DND-41 (cell line): ENCODE data around the gene HIBADH.

ENCODE experiments used
- ATAC-seq: fragments of 200-7000 bp; cut with Tn5 transposase; 3 replicates; pipeline ENCODE4 v1.9.1; 2021; ENCODE audit warnings: low read depth; ENCODE audit not compliant: insufficient read depth
- DNase-seq: peaks from one replicate; pipeline ENCODE4 v3.0.0-alpha.2; 2020
- H2AFZ ChIP-seq: 2 replicates; pipeline ENCODE4 v1.6.0; 2012; ENCODE audit warnings: low read depth, low read length
- H3K27ac ChIP-seq: 2 replicates; pipeline ENCODE4 v1.5.1; 2012; ENCODE audit warnings: low read length, inconsistent platforms
- H3K27me3 ChIP-seq: fragments of 200-600 bp; sonication (generic); 2 replicates; pipeline ENCODE4 v1.6.0; 2012; ENCODE audit warnings: low read length, mild to moderate bottlenecking, inconsistent platforms; ENCODE audit not compliant: insufficient read depth, poor library complexity
- H3K36me3 ChIP-seq: 2 replicates; pipeline ENCODE4 v1.5.1; 2012; ENCODE audit warnings: low read length, inconsistent platforms; ENCODE audit not compliant: insufficient read depth
- H3K4me1 ChIP-seq: 2 replicates; pipeline ENCODE4 v1.5.1; 2012; ENCODE audit warnings: mild to moderate bottlenecking, low read length; ENCODE audit not compliant: insufficient read depth
- H3K4me2 ChIP-seq: 2 replicates; pipeline ENCODE4 v1.6.0; 2012; ENCODE audit warnings: mild to moderate bottlenecking, moderate library complexity, low read length, inconsistent platforms; ENCODE audit not compliant: insufficient read depth
- H3K4me3 ChIP-seq, 2 experiments: fragments of 200-600 bp in 1 of 2; shearing (Covaris generic) in 1 of 2; 2 replicates each; pipeline ENCODE4 v1.5.1; 2012 to 2016; ENCODE audit warnings: inconsistent platforms in 2 of 2, low read length in 2 of 2, mild to moderate bottlenecking in 2 of 2, low read depth in 1 of 2, moderate library complexity in 1 of 2
- H3K79me2 ChIP-seq: 2 replicates; pipeline ENCODE4 v1.6.0; 2012; ENCODE audit warnings: low read length, inconsistent platforms; ENCODE audit not compliant: insufficient read depth
- H3K9ac ChIP-seq: 2 replicates; pipeline ENCODE4 v1.6.0; 2012; ENCODE audit warnings: low read depth, mild to moderate bottlenecking, inconsistent platforms, low read length, moderate library complexity
- H3K9me3 ChIP-seq: 2 replicates; pipeline ENCODE4 v1.5.1; 2012; ENCODE audit warnings: low read length, moderate library complexity, mild to moderate bottlenecking, inconsistent platforms; ENCODE audit not compliant: insufficient read depth, severe bottlenecking
- H4K20me1 ChIP-seq: 2 replicates; pipeline ENCODE4 v1.6.0; 2012; ENCODE audit warnings: low read length; ENCODE audit not compliant: insufficient read depth
- CTCF ChIP-seq: IDR thresholded peaks from 2 replicates; pipeline ENCODE4 v1.5.1; 2012; ENCODE audit warnings: borderline replicate concordance, low read length, moderate library complexity, mild to moderate bottlenecking; ENCODE audit not compliant: poor library complexity, severe bottlenecking; ENCODE audit errors: extremely low read depth
- EZH2 ChIP-seq: IDR thresholded peaks from 3 replicates; pipeline ENCODE4 v1.6.1; 2012; ENCODE audit warnings: borderline replicate concordance, low read depth, mild to moderate bottlenecking, moderate library complexity, low read length, inconsistent platforms; ENCODE audit not compliant: severe bottlenecking

Gene HIBADH

GRCh38 chr7:27555670-27556069 is 107.0 kb downstream of the HIBADH start:
- no peak for ATAC-seq
- no peaks in the 10 kb centered on the region for H4K20me1 ChIP-seq

GRCh38 chr7:27554826-27555225 is 107.9 kb downstream of the HIBADH start:
- Histone ChIP-seq H3K4me3 (no peak overlapping the region), H3K27ac (no peak overlapping the region), H3K9ac (no peak overlapping the region), H3K79me2 (no peaks in the 10 kb centered on the region), H3K4me1 (no peaks in the 10 kb centered on the region), H4K20me1 (no peaks in the 10 kb centered on the region), H3K27me3 (no peaks in the 10 kb centered on the region), H3K36me3 (no peaks in the 10 kb centered on the region), H3K4me2 (no peak overlapping the region), H3K9me3 (no peaks in the 10 kb centered on the region), H2AFZ (no peak overlapping the region)
- DNase-seq (no peak), ATAC-seq (no peak)
- TF ChIP-seq EZH2: no peak
- no peak for TF ChIP-seq CTCF

More at GRCh38 chr7:27555670-27556069, 107.0 kb downstream of the HIBADH start:
- no peak overlapping the region for H3K9ac ChIP-seq
- H3K27me3 ChIP-seq: no peaks in the 10 kb centered on the region
- no peak overlapping the region for H3K4me2 ChIP-seq
- no peaks in the 10 kb centered on the region for H3K79me2 ChIP-seq
- no peak overlapping the region for H3K27ac ChIP-seq
- no peak for DNase-seq
- no peaks in the 10 kb centered on the region for H3K36me3 ChIP-seq
- no peak overlapping the region for H3K4me3 ChIP-seq
- H3K9me3 ChIP-seq: no peaks in the 10 kb centered on the region
- TF ChIP-seq EZH2 (no peak), CTCF (no peak)
- no peaks in the 10 kb centered on the region for H3K4me1 ChIP-seq
- no peak overlapping the region for H2AFZ ChIP-seq

DNA sequence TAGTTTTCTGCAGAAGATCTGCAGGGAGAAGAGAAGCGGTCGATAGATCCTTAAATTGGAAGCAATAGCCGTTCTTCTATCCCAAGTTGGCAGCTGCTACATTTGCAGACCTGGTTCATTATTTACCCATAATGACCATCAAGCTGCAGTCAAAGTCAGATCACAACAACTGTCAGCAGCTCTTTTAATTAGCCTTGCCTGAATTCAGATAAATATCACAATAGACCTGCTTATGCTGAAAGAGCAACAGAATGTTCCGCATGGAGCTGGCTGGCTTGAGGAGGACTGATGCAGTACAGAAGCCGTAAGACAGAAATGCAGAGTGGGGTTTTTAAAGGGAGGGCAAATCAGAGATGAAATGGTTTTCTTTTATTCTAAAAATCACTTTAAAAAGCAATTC is 109.4 kb downstream of the HIBADH start:
- Histone ChIP-seq H3K27me3 (no peaks in the 10 kb centered on the region), H3K4me2 (no peak overlapping the region), H3K36me3 (no peaks in the 10 kb centered on the region), H3K79me2 (no peaks in the 10 kb centered on the region), H3K4me3 (no peak overlapping the region), H3K9ac (no peak overlapping the region), H3K27ac (no peak overlapping the region), H2AFZ (no peak overlapping the region), H3K4me1 (no peaks in the 10 kb centered on the region), H4K20me1 (no peaks in the 10 kb centered on the region), H3K9me3 (no peaks in the 10 kb centered on the region)
- TF ChIP-seq EZH2 (no peak), CTCF (no peak)
- ATAC-seq: no peak
- no peak for DNase-seq

GRCh38 chr7:27551803-27552400 is 110.8 kb downstream of the HIBADH start:
- Histone ChIP-seq H3K36me3 (no peaks in the 10 kb centered on the region), H3K9me3 (no peaks in the 10 kb centered on the region)
- no peak for TF ChIP-seq EZH2
- TF ChIP-seq CTCF: no peak

More at GRCh38 chr7:27551803-27552400, 110.8 kb downstream of the HIBADH start:
- DNase-seq (no peak), ATAC-seq (no peak)
- no peaks in the 10 kb centered on the region for H3K27me3 ChIP-seq
- no peaks in the 10 kb centered on the region for H4K20me1 ChIP-seq
- no peak overlapping the region for H3K4me2 ChIP-seq
- H3K4me3 ChIP-seq: no peak overlapping the region
- no peak overlapping the region for H3K9ac ChIP-seq
- no peak overlapping the region for H2AFZ ChIP-seq
- no peaks in the 10 kb centered on the region for H3K4me1 ChIP-seq
- H3K79me2 ChIP-seq: no peaks in the 10 kb centered on the region
- no peak overlapping the region for H3K27ac ChIP-seq
